NOMO-1 treated with dmso at 0.1 percent for 144 hours (cell line): ENCODE measurements around the gene ZBTB47.
A peak's percentile ranks its signal among the peaks of the same experiment; 100 is the strongest.

ENCODE experiments used
- DNase-seq: peaks from one replicate; lab custom pipeline; 2025; ENCODE audit not compliant: unreplicated experiment; lab: John Stamatoyannopoulos, UW

Gene ZBTB47

DNA sequence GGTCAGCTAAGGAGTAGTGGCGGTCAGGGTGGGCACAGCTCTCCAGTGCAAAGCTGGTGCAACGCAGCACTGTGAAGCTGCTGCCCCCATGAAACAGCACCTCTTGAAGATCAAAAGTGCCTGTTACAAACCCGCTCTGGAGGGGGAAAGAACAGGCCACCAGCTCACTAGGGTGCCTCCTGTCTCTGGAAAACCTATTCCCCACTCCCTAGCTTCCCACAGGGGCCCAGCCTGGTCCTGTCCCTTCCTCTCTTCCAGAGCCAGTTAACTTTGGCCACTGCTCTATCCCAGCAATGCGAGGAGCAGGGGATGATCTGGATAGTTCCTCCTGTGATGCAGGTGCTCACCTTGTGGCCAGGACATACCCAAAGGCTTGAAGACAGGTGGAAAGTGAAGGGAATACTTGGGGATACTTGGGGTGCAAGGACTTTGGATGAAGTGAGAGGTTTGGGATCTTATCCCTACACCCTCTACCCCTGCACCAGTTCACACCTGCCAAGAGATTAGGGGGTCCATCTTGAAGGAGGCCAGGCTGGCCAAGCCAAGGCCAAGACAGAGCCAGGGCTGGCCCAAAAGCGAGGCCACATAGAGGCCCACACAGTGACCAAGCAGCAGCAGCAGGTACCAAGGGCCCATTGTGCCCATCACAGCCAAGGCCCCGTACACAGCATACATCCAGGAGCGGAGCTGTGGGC, 44.9 kb downstream of the ZBTB47 start:
- no peak for DNase-seq

DNA sequence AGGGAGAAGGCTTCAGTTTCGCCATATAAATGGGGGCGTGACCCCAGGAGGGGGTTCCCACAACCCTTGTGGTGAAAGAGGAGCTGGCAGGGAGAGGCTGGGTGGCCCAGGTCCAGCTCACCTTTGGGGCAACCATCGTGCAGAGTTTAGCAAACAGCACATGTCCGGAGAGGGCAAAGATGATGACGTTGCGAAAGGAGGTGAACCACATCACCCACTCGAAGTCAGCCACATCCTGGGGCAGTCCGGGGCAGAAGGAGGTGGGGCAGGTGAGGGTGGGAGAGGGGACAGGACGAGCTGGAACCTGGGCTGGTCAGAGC, 45.4 kb downstream of the ZBTB47 start:
- no peak for DNase-seq

DNA sequence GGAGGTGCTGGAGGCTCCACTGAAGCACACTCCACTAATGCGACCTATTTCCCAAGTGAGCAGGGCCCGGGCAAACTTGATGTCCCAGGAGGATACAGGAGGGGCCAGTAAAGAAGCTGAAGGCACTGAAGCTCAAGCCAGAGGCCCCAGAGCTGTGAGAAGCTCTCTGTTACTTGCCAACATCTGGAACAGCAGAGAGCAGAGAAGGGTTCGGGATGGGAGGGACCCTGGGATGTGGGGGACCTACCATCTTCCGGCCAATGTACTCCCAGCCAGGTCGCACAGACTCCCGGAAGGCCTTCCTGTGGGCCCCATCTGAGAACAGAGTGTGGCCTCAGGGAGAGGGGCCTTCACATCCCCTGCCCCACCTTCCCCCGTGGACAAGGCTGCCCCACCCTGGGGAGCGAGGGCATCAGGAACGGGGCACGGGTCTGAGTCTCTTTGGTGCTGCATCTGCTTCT, 46.0 kb downstream of the ZBTB47 start:
- no peak for DNase-seq

DNA sequence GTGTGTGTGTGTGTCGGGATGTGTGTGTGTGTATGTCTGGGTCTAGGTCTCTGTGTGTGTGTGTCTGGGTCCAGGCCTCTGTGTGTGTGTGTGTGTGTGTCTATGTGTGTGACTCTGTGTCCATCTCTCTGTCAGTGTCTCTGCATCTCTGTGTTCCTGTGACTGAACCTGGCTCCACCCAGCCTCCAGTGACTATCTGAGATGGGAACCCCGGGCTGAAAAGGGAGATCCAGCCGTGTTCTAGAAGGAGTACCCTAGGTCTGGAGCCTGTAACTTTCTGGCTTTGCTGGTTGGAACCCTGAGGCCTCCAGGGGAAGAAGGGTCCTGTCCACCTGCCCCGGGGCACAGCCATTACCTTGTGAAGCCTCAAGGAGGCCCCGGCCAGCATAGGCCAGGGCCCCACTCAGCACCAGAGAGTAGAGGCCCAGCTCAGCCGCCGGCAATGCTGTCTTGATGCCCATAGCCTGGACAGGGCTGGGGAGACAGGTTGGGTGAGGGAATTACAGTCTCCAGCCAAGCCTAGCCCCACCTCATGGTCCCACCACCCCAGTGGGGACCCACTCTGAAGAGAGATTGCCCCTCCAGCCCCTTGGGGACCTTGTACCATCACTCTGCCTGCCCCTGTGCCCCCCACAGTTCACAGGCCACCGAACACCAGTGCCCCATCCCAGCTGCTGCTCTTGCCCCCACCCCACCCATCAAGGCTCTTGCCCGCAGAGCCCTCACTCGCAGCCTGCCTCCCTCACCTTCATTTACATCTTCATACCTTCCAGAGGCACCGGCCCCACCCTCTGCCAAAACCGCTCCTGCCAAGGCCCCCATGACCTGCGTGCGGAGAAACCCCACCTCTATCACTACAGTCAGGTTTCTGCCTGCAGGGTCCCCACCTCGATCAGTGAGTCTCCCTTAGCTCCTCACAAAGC, 47.1 kb downstream of the ZBTB47 start:
- no peak for DNase-seq

DNA sequence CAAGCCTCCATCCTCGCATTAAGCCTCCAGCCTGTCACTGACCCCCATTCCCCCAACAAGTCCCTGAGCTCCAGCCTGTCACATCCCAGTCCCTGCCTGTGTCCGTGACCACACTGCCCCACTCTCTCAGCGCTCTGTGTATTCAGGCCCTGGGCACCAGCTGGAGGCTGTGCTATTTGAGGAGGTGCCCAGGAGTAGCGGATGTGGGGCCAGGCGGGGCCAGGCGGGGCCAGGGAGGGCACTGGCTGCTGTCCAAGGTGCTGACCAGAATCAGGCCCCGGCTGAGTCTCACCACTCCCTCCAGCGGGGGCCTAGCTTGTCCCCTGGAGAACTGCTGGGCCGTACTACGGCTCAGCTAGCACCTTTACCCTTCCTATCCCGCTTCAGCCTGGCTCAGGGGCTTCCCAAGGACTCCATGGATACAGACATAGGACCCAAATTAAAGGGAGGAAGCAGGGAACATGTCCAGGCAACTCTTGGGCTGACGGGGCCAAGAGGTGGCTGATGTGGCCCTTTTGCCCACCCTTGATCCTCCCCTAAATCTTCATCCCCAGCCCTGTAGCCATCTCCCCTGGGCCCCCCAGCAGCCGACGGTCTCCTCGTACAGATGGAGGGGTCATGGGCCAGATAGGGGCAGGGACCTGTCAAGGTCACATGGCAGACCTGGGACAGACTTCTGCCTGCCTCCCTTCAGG, 48.0 kb downstream of the ZBTB47 start:
- peak; percentile 18 for DNase-seq

DNA sequence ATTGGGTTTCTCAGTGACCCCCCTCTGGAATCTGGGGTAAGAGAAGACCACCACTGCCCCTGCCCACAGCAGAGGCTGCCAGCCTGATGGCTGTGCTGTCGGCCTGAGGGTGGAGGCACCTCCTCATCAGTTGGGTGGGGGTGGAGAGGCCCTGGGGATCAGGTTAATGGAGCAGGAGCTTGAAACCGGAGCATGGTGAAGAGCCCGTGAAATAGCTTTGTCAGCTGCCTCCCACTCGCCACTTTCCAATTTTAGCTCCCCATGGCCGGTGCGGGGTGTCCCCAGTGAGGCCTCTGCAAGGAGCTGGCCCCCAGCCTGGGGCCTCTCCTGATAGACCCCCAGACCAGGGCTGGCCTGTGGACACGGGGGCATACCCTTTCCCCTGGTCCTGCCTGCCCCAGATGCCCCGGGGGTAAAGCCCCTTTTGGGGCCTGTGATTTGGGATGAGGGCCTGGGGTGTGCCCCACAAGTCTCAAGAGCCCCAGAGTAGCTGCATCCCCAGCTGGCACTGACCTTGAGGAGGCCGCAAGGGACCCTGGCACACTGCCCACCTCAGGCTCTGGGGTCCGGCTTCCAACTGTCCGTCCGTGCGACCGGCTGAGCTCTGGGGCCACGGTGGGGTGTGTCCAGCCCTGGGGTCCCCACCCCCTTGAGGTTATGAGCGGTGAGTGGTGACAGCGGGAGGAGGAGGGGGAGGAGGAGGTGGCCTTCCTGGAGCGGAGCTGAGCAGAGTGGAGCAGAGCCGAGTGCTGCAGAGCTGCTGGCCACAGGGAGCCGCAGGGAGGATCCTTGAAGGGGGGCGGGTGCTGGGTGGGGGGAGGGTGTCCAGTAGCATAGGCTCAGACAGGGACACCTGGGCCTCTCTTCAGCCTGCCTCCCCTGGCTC, 48.8 kb downstream of the ZBTB47 start, which contains the start of gene HHATL:
TSS of gene HHATL (minus strand) at position 733 of the 886 bp plus-strand sequence. CDS start 1,972 bp downstream, outside the sequence.
- DNase-seq: no peak

DNA sequence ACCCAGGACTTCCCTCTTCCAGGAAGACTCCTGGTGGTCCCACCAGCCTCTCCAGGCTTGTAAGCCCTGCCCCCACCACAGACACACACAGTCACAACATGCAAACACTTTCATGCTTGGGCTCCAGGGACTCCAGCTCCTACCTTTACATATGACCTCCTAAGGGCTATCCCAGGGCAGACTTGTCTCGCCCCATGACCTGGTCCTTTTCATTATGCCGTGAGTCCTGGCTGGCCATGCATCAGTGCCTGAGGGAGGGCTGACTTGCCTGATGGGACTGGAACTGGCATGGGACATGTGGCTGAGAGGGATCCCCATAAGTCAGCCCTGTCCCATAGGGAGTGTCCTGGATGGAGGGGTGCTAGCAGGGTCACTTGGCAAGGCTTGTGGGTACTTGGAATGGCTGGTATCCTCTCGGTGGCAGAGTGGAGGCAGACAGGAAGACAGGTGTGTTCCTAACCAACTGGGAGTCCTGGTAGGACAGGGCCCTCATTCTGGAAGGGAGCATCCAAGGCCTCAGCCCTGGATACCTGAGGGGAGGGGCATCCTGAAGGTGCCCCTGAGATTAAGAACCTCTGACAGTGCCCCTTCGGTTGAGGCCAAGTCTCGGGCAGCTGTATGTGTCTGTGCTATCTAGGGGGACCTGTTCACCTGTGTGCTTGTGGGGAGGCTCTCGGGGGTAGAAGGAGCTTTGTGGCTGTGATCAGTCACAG, 49.6 kb downstream of the ZBTB47 start:
- no peak for DNase-seq

DNA sequence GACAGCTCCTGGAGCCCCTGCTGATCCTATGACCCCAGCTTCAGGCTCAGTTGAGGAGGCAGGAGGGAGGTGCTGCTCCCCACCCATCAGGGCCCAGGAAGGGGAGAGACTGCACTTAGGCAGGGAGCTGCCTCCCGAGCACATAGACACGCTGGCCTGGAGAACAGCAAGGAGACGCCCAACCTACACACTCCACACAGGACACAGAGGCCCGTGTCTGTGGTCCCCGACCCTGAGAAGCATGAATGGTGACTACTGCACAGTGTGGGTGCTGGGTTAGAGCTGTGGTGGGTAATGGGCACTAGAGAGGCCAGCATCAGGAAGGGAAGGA, 50.2 kb downstream of the ZBTB47 start:
- DNase-seq: no peak

DNA sequence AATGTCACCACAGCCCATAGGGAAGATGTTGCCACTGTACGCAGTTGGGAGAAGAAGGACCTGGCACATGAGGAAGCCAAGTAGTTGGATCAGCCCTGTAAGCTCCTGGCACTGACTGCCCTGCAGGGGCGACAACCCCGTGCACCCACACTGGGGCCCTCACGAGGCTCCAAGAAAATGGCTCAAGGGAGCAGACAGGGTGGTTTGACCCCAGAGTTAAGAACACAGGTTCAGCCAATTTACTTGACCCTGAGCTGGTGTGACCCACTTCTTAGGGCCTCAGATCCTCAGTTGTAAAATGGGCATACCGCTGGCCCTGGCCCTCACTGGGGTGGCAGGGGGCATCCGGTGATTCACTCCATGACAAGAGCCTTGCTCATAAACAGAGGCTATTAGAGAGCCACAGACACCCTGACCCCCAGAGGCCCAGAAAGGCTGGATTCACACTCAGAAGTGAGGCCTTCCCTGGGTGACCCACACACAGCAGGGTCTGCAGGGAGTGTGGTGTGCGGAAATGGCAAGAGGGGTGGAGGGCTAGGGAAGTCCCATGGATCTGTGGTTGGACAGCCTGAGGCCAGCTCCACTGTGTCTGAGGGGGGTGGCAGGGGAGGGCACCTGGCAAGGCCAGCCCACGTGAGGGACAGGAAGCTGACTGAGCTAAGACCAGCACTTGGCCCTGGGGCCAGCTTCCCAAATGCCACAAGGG, 50.8 kb downstream of the ZBTB47 start:
- DNase-seq: no peak

DNA sequence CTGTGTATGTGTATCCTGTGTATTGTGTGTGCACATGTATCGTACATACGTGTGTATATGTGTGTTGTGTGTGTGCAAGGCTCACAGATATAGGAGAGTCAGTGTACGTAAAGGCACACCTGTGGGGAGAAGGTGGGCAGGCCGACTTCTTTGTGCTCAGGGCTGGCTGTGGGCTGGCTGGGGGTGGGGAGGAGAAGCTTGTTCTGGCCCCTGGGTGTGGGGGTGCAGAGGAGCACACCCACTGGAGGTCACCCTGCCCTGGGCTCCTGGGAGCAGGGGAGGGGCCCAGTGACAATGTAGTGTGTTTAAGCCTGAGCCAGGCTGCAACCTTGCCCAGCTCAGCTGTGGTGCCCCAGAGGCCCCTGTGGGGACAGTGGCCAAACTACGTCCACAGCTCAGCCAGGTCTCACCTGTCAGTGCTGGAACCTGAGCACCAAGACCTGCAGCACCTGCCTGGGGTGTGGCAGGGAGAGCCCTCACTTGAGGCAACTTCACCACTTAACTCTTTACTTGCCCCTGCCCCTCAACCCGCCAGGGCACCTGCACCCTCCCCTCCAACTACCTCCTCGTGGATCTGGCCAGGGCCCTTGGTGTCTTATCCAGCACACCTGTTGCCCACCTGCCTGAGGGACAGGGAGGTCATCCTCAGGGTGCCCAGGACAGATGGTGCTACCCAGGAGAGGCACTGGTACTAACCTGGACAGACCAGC, 51.7 kb downstream of the ZBTB47 start:
- no peak for DNase-seq

DNA sequence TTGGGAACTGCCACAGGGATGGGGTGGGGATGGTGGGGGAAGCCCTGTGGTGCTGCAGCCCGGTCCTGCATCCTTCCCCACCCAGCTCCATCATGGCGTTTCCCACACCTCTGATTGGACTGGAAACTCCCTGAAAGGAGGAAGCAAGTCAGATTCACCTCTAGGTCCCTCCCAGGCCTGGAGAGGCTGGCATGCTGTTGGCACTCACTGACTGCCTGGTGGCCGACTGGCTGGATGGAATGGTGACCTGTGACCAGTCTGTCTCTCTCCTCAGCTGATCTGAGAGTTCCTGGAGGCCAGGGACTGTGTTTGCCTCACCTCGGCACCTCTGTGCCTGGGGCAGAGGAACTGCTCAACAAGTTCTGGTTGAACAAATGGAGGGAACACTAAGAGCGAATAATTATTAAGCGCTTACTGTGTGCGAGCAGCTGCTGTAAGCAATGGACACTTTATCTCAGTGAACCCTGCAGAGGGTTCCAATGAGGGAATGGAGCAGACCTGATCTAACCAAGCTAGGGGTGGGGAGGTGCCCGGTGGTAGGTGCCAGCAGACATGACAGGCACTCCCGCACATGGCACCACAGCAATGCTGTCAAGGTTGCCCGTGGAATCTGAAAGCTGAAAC, 52.6 kb downstream of the ZBTB47 start:
- DNase-seq: no peak

DNA sequence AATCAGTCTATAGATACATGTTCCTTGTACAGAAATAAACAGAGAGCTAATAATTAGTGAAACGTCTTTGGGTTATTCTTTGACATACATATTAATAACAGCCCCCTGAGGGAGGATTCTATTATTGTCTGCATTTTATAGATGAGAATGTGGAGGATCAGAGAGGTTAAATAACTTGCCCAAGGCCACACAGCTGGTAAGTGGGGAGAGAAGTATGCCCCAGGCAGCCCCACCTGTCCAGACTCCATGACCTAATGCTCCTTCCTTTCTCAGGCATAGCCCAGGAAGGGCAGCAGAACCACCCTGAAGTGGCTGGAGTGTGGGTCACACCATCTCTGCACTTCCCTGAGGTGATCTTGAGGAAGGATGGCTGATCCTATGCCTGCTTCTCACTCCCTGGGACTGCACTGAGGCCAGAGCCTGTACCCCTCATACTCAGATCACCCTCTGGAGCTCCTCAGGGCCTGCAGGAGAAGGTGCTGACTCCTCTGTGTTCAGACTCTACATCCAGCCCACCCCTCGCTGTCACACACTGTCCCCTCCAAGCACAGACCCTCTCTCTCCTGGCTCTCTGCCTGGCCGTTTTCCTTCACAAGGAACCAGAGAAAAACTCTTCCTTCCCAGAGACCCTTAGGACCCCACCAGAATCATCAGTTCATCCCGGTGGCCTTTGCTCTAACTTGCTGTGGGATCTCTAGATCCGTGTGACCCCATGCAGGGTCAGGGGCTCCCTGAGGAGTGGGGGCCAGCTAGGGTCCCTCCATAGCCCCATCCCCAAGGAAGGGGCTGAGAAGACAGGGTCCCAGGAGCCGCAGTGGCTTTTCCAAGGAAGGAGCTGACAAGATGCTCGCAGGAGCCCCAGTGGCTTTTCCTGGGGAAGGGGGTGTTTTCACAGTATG, 53.5 kb downstream of the ZBTB47 start:
- DNase-seq: no peak

DNA sequence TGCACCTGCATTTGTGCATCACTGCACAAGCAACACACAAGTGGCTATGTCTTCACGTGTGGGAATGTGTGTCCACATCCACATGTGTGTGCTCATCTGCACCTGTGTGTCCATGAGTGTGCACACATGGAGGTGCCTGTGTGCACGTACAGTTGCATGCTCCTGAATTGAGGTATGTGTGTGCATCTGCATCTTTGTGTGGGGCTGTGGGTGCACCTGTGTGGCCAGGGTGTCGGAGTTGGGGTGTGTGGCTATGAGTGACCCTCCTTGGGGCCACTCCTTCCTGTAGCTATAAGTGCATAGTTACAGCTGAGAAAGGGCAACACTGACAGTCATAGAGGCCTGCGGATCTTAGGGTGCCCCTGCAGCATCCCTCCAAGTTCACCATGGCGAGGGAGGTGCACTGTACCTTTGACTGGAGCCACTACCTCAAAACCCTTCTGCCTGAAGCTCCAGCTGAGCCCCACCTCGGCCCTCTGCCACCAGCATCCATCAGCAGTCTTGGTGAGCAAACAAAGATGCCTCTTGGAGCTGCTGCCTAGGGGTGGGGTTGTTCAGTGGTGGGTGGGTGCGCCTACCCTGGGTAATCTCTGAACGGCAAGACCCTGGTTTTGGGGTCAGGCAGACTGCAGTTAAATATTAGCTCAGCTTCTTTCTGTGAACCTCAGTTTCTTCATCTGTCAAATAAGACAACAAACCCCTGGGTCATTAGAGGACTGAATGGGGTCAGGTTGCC, 54.3 kb downstream of the ZBTB47 start:
- DNase-seq: no peak

DNA sequence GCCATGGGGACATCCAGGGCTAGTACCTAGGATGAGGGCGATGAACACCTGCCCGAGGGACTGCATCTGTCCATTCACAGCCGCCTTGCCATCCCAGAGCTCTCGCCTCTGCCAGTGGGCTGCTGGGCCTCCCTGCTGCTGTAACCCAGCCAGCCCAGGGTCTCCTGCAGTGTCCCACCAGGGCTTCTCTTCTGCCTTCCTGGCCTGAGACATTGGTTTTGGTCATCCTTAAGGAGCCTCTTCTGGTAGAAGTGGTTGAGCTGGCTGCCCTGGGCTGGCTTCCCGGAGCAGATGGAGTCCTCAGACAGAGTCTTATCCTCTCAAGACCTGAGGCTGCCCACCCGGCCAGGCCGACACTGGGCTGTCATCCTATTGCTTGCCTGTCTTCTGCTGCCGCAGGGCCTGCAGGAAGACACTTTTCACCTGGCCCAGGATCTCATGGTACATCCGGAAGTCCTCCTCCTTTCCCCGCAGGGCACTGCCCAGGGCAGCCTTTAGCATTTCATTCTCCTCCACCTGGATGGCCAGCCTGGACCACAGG, 55.2 kb downstream of the ZBTB47 start:
- no peak for DNase-seq

DNA sequence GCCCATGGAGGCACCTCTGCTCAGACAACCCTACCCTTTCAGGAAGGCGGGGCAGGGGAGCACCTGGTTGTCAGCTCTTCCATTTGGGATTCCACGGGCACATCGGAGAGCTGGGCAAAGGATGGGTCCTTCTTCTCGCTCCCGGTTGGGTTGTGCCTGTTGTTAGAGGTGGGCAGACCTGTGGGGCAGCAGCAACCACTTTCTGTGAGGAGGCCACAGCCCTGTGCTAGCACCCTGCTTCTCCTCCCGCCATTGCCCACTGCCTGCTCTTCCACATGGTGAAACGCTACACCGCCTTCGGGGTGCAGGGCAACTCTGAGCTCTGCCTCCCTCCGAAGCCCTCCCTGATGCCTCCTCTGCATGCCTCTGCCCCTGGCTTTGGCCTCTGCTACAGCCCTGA, 56.1 kb downstream of the ZBTB47 start:
- DNase-seq: no peak

DNA sequence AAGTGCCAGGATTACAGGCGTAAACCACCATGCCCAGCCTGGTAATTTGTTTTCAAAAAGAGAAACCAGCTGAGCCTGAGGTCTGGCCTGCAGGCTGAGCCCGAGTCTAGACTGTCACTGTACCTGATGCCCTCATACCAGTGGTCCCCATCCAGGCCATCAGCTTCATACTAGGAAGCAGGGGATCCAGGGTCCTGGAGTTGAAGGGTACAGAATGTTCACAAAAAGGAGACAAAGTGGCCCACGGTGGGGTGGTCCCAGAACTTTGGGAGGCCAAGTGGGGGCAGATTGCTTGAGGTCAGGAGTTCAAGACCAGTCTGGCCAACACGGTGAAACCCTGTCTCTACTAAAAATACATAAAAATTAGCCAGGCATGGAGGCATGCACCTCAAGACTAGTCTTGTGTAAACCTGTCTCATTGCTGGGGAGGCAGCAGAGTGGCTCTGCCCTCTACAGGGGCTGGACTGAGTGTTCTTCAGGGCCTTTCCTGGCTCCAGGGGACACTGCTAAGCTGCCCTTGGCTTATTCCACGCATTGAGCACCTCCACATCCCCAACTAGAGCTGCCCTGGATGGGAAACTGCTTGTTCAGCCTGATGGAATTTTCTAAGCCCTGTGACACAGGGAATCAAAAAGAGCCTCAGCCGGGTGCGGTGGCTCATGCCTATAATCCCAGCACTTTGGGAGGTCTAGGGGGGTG, 57.0 kb downstream of the ZBTB47 start:
- no peak for DNase-seq
